Caco-2 (cell line): ENCODE results near the gene KLHL14. TPM values are rescaled to one million over a fixed set of nuclear protein-coding genes. Genes with fewer than 3 reads are reported as not detected.

Experiments
- BruUV-seq: library from RNA; stranded (reverse); fragments of 400-500 nt; replicated peaks from 2 replicates; lab custom pipeline; 2021; lab: Mats Ljungman, UMichigan
- CTCF ChIA-PET: fragments of 300-600 bp; sonication (Branson Sonifier 250); formaldehyde crosslinking; loops from one replicate; lab custom pipeline; 2022; ENCODE audit warnings: antibody characterized with exemption; lab: Charles Lee
- POLR2A ChIA-PET: fragments of 300-600 bp; sonication (Branson Sonifier 250); formaldehyde crosslinking; loops from one replicate; lab custom pipeline; 2022; ENCODE audit warnings: antibody characterized with exemption; lab: Charles Lee
- DNase-seq, 2 experiments: peaks; one replicate each; pipeline versions ENCODE4 v3.0.0 to v3.0.0-alpha.2; 2020 to 2022
- H3K27me3 ChIP-seq: replicated peaks from 2 replicates; pipeline ENCODE4 v1.6.0; 2011; ENCODE audit warnings: low read length; ENCODE audit not compliant: control insufficient read depth, insufficient read depth
- H3K36me3 ChIP-seq: 2 replicates; pipeline ENCODE4 v1.5.1; 2011; ENCODE audit warnings: low read length; ENCODE audit not compliant: control insufficient read depth, insufficient read depth
- H3K4me1 ChIP-seq: fragments of 250-450 bp; sonication (Bioruptor Pico); 2 replicates; pipeline ENCODE4 v1.5.1; 2020; ENCODE audit warnings: mild to moderate bottlenecking
- H3K4me3 ChIP-seq: 2 replicates; pipeline ENCODE4 v1.5.1; 2011; ENCODE audit warnings: low read depth, mild to moderate bottlenecking, control low read depth, low read length
- H3K9me3 ChIP-seq: fragments of 250-450 bp; sonication (Bioruptor Pico); 2 replicates; pipeline ENCODE4 v1.5.1; 2020; ENCODE audit warnings: mild to moderate bottlenecking, moderate library complexity
- H3K27ac Mint-ChIP-seq: one replicate; pipeline ENCODE4 v1.8.0; 2022; ENCODE audit warnings: mixed read lengths; ENCODE audit not compliant: unreplicated experiment
- H3K27me3 Mint-ChIP-seq: one replicate; pipeline ENCODE4 v1.8.0; 2022; ENCODE audit warnings: mixed read lengths; ENCODE audit not compliant: insufficient read depth, unreplicated experiment
- H3K36me3 Mint-ChIP-seq: one replicate; pipeline ENCODE4 v1.8.0; 2022; ENCODE audit warnings: mild to moderate bottlenecking, mixed read lengths; ENCODE audit not compliant: insufficient read depth, unreplicated experiment
- H3K4me1 Mint-ChIP-seq: one replicate; pipeline ENCODE4 v1.8.0; 2022; ENCODE audit warnings: low read depth, mixed read lengths; ENCODE audit not compliant: unreplicated experiment
- H3K4me3 Mint-ChIP-seq: one replicate; pipeline ENCODE4 v1.8.0; 2022; ENCODE audit warnings: mild to moderate bottlenecking, moderate library complexity, mixed read lengths; ENCODE audit not compliant: unreplicated experiment
- H3K9me3 Mint-ChIP-seq: one replicate; pipeline ENCODE4 v1.8.0; 2022; ENCODE audit warnings: mixed read lengths; ENCODE audit not compliant: unreplicated experiment
- CTCF ChIP-seq, 2 experiments: fragments of 200-600 bp in 1 of 2; IDR thresholded peaks; 1 replicate in 1 of 2; 2 replicates in 1 of 2; pipeline versions ENCODE4 v1.5.1 to v1.8.0; 2011 to 2022; ENCODE audit warnings: antibody characterized with exemption in 1 of 2, control low read depth in 1 of 2, inconsistent platforms in 1 of 2, low read depth in 1 of 2, low read length in 1 of 2, mild to moderate bottlenecking in 1 of 2, moderate library complexity in 1 of 2; ENCODE audit not compliant: insufficient read depth in 1 of 2, severe bottlenecking in 1 of 2, unreplicated experiment in 1 of 2
- intact Hi-C: fragments of 100-400 bp; cut with micrococcal nuclease; formaldehyde crosslinking; loops from one replicate; pipeline ENCODE4 v1.10.0; 2022; ENCODE audit not compliant: unreplicated experiment
- total RNA-seq: library from RNA; stranded (reverse); gene quantifications from 2 replicates; pipeline ENCODE4 v1.2.3, GENCODE V29; 2022

KLHL14 gene
- total RNA-seq, 1 experiment from 2014 or later: not detected

- no peak overlapping the region for H3K27ac Mint-ChIP-seq
- BruUV-seq: no TSS peak
- Histone ChIP-seq H3K36me3 (no peaks in the 10 kb centered on the region), H3K4me3 (no peak overlapping the region), H3K4me1 (no peaks in the 10 kb centered on the region), H3K9me3 (no peaks in the 10 kb centered on the region), H3K27me3 (no peaks in the 10 kb centered on the region)
- no peaks in the 10 kb centered on the region for H3K9me3 Mint-ChIP-seq
- no peak for TF ChIP-seq CTCF (IDR thresholded peaks at IDR 0.05; ENCODE audit: insufficient read depth in 1 of 2, low read depth in 1 of 2, low read length in 1 of 2, severe bottlenecking in 1 of 2, unreplicated experiment in 1 of 2)
- ChIA-PET CTCF (no interaction called here), POLR2A (no interaction called here)
- intact Hi-C loops: no loop called here
- no peak for DNase-seq
- H3K4me3 Mint-ChIP-seq: no peak overlapping the region
- H3K27me3 Mint-ChIP-seq: peaks cover 5% of the 10 kb centered on the region
- H3K4me1 Mint-ChIP-seq: no peaks in the 10 kb centered on the region
- no peaks in the 10 kb centered on the region for H3K36me3 Mint-ChIP-seq
Measured at GRCh38 chr18:32760391-32760790, 12.4 kb downstream of the KLHL14 start.

- Mint-ChIP-seq H3K27ac (no peak overlapping the region), H3K4me3 (no peak overlapping the region), H3K9me3 (no peaks in the 10 kb centered on the region), H3K36me3 (no peaks in the 10 kb centered on the region), H3K4me1 (no peaks in the 10 kb centered on the region), H3K27me3 (peaks cover 5% of the 10 kb centered on the region)
- POLR2A ChIA-PET: no interaction called here
- no peak for TF ChIP-seq CTCF (IDR thresholded peaks at IDR 0.05; ENCODE audit: insufficient read depth in 1 of 2, low read depth in 1 of 2, low read length in 1 of 2, severe bottlenecking in 1 of 2, unreplicated experiment in 1 of 2)
- Histone ChIP-seq H3K9me3 (no peaks in the 10 kb centered on the region), H3K4me3 (no peak overlapping the region), H3K27me3 (no peaks in the 10 kb centered on the region), H3K4me1 (no peaks in the 10 kb centered on the region), H3K36me3 (no peaks in the 10 kb centered on the region)
- no TSS peak for BruUV-seq
- intact Hi-C loops: no loop called here
- DNase-seq: no peak
- CTCF ChIA-PET: no interaction called here
Measured at GRCh38 chr18:32759611-32760167, 13.1 kb downstream of the KLHL14 start.

- Mint-ChIP-seq H3K9me3 (no peaks in the 10 kb centered on the region), H3K4me3 (no peak overlapping the region), H3K36me3 (no peaks in the 10 kb centered on the region), H3K27me3 (no peaks in the 10 kb centered on the region), H3K4me1 (no peaks in the 10 kb centered on the region), H3K27ac (no peak overlapping the region)
- Histone ChIP-seq H3K4me3 (no peak overlapping the region), H3K4me1 (no peaks in the 10 kb centered on the region), H3K9me3 (no peaks in the 10 kb centered on the region), H3K27me3 (no peaks in the 10 kb centered on the region), H3K36me3 (no peaks in the 10 kb centered on the region)
- intact Hi-C loops: no loop called here
- no peak for DNase-seq
- BruUV-seq: no TSS peak
- ChIA-PET POLR2A (no interaction called here), CTCF (no interaction called here)
- no peak for TF ChIP-seq CTCF (IDR thresholded peaks at IDR 0.05; ENCODE audit: insufficient read depth in 1 of 2, low read depth in 1 of 2, low read length in 1 of 2, severe bottlenecking in 1 of 2, unreplicated experiment in 1 of 2)
Measured at GRCh38 chr18:32754508-32755263, 18.1 kb downstream of the KLHL14 start.
